Measurements from ENCODE around the gene KRT79. TPM values are rescaled to one million over a fixed set of nuclear protein-coding genes. Genes with fewer than 3 reads are reported as not detected.

Gene KRT79
- total RNA-seq, 1 donor from 2014 or later, result not detected

DNA sequence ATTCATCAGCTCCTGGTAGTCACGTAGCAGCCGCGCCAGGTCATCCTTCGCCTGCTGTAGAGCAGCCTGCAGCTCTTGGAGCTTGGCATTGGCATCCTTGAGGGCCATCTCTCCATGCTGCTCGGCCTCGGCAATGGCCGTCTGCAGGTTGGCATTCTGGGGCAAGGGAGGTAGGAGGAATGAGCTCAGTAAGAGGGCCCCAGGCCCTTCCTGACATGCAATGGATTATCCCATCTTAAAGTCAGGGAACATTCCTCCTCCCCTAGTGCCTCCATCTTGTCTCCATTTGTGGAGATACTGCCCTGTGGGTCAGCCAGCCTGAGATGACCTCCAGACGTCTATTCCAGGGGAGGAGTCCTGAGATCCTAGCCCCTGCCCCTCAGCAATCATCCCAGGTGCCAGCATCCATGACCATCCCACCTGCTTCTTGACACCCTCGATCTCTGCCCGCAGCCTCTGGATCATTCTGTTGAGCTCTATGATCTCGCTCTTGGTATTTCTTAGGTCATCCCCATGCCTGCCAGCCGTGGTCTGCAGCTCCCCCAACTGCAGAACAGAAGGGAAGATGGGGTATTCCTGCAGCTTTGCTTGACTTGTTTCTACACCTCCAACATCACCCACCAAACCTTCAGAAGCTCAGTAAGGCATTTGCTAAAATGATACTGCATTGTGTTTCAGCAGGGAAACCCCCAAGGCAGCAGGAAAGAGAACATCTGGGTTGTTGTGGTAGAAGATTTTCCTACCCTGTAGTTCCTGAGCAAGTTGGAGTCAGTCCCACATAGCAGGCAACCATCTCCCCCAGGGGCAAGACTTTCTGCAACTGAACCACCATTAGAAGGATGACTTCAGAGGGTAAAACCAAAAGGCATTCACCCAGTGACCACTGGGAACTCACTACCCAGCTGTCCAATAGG lies 42.6 kb downstream of the KRT79 start:
- Histone ChIP-seq H3K9me3 (no peaks in the 10 kb centered on the region), H3K27ac (no peak overlapping the region), H3K36me3 (no peaks in the 10 kb centered on the region), H3K4me3 (no peak overlapping the region), H3K4me1 (no peaks in the 10 kb centered on the region), H3K27me3 (no peaks in the 10 kb centered on the region)
- TF ChIP-seq, protein P1, sequence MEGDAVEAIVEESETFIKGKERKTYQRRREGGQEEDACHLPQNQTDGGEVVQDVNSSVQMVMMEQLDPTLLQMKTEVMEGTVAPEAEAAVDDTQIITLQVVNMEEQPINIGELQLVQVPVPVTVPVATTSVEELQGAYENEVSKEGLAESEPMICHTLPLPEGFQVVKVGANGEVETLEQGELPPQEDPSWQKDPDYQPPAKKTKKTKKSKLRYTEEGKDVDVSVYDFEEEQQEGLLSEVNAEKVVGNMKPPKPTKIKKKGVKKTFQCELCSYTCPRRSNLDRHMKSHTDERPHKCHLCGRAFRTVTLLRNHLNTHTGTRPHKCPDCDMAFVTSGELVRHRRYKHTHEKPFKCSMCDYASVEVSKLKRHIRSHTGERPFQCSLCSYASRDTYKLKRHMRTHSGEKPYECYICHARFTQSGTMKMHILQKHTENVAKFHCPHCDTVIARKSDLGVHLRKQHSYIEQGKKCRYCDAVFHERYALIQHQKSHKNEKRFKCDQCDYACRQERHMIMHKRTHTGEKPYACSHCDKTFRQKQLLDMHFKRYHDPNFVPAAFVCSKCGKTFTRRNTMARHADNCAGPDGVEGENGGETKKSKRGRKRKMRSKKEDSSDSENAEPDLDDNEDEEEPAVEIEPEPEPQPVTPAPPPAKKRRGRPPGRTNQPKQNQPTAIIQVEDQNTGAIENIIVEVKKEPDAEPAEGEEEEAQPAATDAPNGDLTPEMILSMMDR (IDR thresholded peaks at IDR 0.05), result no peak
- intact Hi-C loops (cut with DNase I), result no loop called here
- no peak for DNase-seq (ENCODE audit: low spot score in 2 of 2)

DNA sequence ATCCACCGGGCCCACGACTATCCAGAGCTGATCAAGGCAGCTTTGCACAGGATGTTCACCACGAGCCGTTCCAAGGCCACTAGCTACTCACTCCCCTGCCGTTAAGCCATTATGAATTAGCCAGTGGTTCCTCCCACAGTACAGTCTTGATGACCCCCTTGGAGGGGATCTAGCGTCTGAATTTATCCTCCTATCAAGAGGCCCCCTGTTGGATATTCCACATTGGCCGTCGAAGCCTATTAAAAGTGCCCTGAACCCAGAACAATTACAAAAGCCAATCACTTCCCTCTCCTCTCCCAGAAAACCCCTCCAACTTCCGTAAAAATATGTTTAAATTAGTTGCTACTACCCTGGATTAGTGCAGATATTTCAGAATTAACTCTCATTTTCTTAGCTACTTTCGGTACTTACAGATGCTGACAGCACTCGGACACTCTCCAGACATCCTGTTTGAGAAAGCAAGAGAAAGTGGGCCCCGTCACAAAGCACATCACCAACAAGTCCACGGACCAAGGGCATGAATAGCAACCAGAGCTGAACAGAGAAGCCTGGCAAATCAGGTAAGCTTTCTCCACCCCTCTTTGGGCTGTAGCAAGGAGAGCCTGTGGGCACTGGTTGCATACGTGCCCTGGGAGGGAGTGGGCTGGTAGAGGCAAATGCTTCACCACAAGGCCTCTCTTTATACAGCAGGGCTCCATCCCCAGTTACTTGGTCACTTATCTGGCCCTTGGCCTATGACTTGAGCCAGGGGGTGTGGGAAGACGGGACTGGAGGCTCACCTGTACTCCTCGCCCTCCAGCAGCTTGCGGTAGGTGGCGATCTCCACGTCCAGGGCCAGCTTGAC lies 43.5 kb downstream of the KRT79 start:
- Histone ChIP-seq H3K36me3 (no peaks in the 10 kb centered on the region), H3K4me1 (no peaks in the 10 kb centered on the region), H3K4me3 (no peak overlapping the region), H3K27ac (no peak overlapping the region), H3K27me3 (no peaks in the 10 kb centered on the region), H3K9me3 (no peaks in the 10 kb centered on the region)
- intact Hi-C loops (cut with DNase I), result no loop called here
- TF ChIP-seq, protein P1 (IDR thresholded peaks at IDR 0.05), result no peak
- DNase-seq (ENCODE audit: low spot score in 2 of 2), result no peak

DNA sequence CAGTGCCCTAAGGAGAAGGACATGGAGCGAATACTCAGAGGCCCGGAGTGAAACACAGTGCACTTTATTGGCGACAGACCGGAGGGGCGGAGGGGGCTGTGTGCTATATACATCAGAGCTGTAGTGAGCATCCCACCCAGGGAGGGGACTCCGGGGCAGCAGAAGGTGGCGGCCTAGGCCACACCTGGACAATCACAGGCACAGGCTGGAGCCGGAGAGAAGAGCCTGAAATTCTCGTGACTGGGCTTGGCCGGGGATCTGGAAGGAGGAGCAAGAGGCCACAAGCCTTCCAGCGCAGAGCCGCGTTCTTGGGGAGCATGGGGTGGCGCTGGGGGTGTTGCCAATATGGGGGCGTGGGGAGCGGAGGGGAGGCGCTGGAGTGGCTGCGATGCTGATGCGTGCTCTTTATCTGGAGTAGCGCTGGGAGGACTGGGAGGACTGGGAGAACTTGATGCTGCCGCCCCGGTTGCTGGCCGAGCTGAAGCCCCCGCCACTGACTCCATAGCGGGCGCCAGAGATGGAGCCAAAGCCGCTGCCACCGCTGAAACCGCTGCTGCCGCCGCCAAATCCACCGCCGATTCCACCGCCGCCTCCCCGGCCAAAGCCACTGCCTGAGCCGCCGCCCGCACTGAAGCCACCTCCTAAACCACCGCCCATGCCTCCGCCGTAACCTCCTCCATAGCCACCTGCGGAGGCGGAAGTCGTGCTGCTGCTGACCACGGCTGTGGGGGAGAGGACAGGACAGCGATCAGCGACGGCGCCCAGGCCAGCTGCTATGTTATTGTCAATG lies 44.3 kb downstream of the KRT79 start:
- Histone ChIP-seq H3K4me1 (no peaks in the 10 kb centered on the region), H3K4me3 (no peak overlapping the region), H3K27me3 (no peaks in the 10 kb centered on the region), H3K9me3 (no peaks in the 10 kb centered on the region), H3K36me3 (no peaks in the 10 kb centered on the region), H3K27ac (no peak overlapping the region)
- TF ChIP-seq, protein P1 (IDR thresholded peaks at IDR 0.05), result no peak
- intact Hi-C loops (cut with DNase I), result no loop called here
- DNase-seq (ENCODE audit: low spot score in 2 of 2), result no peak

- intact Hi-C loops (cut with DNase I), result no loop called here
- H3K27me3 ChIP-seq, result no peaks in the 10 kb centered on the region
- DNase-seq (ENCODE audit: low spot score in 2 of 2), result no peak
Observed at GRCh38 chr12:52788876-52789636, 45.1 kb downstream of the KRT79 start.

More at GRCh38 chr12:52788876-52789636, 45.1 kb downstream of the KRT79 start:
- H3K4me3 ChIP-seq, result no peak overlapping the region
- no peak overlapping the region for H3K27ac ChIP-seq
- TF ChIP-seq, protein P1 (IDR thresholded peaks at IDR 0.05), result no peak
- H3K4me1 ChIP-seq, result no peaks in the 10 kb centered on the region
- no peaks in the 10 kb centered on the region for H3K36me3 ChIP-seq
- no peaks in the 10 kb centered on the region for H3K9me3 ChIP-seq
